ENCODE data around the gene KIF20B. TPM values are rescaled to one million over a fixed set of nuclear protein-coding genes. Genes with fewer than 3 reads are reported as not detected.

Gene KIF20B, protein sequence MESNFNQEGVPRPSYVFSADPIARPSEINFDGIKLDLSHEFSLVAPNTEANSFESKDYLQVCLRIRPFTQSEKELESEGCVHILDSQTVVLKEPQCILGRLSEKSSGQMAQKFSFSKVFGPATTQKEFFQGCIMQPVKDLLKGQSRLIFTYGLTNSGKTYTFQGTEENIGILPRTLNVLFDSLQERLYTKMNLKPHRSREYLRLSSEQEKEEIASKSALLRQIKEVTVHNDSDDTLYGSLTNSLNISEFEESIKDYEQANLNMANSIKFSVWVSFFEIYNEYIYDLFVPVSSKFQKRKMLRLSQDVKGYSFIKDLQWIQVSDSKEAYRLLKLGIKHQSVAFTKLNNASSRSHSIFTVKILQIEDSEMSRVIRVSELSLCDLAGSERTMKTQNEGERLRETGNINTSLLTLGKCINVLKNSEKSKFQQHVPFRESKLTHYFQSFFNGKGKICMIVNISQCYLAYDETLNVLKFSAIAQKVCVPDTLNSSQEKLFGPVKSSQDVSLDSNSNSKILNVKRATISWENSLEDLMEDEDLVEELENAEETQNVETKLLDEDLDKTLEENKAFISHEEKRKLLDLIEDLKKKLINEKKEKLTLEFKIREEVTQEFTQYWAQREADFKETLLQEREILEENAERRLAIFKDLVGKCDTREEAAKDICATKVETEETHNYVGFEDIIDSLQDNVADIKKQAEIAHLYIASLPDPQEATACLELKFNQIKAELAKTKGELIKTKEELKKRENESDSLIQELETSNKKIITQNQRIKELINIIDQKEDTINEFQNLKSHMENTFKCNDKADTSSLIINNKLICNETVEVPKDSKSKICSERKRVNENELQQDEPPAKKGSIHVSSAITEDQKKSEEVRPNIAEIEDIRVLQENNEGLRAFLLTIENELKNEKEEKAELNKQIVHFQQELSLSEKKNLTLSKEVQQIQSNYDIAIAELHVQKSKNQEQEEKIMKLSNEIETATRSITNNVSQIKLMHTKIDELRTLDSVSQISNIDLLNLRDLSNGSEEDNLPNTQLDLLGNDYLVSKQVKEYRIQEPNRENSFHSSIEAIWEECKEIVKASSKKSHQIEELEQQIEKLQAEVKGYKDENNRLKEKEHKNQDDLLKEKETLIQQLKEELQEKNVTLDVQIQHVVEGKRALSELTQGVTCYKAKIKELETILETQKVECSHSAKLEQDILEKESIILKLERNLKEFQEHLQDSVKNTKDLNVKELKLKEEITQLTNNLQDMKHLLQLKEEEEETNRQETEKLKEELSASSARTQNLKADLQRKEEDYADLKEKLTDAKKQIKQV (N-terminal part only)
- 8.8 and 9.8 TPM in 2 replicates for total RNA-seq (2014; rRNA removed; shearing (Covaris generic))

DNA sequence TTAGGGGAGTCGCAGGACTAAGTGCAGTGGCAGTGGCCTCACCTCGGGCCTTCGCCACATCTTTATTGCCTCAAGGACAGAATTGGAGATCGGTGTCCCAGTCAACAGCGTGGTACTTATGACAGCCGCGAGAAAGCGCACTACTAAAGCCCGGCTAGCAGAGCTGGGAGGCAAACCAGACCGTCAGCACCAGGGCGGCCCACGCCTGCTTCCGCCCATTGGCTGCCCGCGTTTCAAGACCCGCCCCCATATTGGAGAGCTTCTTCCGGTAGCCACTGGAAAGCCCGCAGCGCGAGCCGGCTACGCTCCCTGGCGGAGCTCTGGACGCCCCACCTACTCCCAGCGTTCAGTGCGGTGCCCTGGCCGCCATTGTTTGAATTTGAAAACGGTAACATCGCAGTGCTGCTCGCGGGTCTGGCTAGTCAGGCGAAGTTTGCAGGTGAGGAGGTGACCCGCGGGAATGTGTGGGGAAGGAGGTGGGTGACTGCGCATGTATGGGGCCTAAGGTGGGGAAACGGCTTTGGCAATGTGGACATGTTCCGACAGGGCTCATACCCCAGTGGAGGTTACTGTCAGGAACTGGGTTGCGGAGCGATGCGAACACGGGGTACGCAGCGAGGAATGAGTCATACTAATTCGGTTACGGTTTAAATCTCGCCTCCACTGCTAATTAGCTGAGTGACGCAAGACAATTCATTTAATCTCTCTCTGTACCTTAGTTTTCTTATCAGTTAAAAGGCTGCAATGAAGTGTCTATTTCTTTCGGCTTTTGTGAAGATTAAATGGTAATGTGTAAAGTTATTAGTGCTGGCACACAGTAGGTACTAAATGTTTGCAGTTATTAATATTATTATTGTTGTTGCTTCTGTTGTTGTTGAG lies at the start of gene KIF20B:
Gene KIF20B (plus strand): TSS at position 349 of the 879 bp plus-strand sequence. CDS start 3,705 bp downstream, outside the sequence.
- DNase-seq (ENCODE audit: low spot score): peak; percentile 97

DNA sequence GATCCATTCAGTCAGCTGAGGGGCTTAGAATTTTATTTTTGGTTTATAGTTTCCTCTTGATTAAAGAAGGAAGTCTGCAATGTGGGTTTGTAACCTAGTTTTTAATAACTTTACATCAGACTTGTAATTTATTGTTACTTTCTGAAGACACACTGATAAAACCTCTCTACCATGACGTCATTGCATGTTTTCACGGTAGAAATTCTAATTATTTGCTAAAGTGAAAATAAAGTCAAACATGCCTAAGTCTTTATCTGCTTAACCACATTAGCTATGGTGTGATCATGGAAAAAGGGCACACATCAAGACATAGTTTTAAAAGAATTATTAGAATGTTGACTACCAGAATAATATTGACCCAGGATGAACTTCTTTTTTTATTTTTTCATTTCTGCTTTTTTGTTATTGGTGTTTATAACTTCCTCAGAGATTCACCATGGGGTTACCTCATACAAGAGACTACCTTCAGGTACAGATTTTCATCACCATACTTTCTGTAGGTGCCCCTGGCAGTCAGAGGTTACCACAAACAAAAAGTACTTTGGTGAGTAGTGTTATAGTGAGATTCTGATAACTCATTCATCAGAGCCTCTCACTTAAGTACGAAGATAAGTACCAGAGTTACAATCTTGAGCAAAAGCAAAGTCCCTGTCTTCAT lies 49.3 kb upstream of the KIF20B start:
- no peak for DNase-seq (ENCODE audit: low spot score)

- DNase-seq (ENCODE audit: low spot score): no peak
These were observed 48.5 kb upstream of the KIF20B start for GRCh38 chr10:89652806-89653370.

GRCh38 chr10:89653410-89653869 lies 48.0 kb upstream of the KIF20B start:
- DNase-seq (ENCODE audit: low spot score): no peak

- no peak for DNase-seq (ENCODE audit: low spot score)
These were observed 45.7 kb upstream of the KIF20B start for GRCh38 chr10:89655722-89656121.

DNA sequence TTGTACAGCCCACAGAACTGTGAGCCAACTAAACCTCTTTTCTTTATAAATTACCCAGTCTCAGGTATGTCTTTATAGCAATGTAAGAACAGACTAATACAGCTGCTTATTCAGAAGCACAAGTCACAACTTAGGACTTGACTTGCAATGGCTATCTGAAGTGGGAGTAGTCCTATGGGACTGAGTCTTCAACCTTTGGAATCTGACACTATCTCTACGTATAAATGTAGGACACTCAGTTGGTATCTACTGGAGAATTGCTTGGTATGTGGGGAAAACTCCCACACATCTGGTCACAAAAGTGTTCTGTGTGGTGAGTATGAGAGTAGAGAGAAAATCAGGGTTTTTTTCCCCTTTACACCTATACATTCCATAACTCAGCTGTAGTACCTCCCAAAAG lies 44.1 kb upstream of the KIF20B start:
- no peak for DNase-seq (ENCODE audit: low spot score)

- DNase-seq (ENCODE audit: low spot score): no peak
These were observed 42.0 kb upstream of the KIF20B start for GRCh38 chr10:89659143-89660131.

- DNase-seq (ENCODE audit: low spot score): no peak
These were observed 38.8 kb upstream of the KIF20B start for GRCh38 chr10:89662596-89662995.

GRCh38 chr10:89663144-89663543 lies 38.2 kb upstream of the KIF20B start:
- no peak for DNase-seq (ENCODE audit: low spot score)

- no peak for DNase-seq (ENCODE audit: low spot score)
These were observed 37.2 kb upstream of the KIF20B start for GRCh38 chr10:89664203-89664602.

- no peak for DNase-seq (ENCODE audit: low spot score)
These were observed 36.1 kb upstream of the KIF20B start for GRCh38 chr10:89665302-89665701.

DNA sequence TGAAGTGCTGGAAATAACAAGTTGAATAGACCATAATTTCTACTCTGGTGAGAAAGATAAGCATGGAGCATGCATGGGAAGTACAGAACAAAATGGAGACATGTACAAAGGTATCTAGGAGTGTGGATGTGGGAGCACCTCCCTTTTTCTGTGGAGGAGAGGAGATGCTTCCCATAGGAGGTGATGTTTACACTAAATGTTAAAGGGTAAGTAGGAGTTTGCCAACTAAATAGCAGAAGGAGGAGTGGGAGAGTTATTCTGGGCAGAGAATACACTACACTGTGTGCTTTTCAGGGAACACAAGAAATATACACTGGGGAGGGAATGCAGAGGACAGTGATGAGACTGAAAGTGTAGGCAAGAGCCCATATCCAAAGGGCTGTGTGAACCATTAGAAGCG lies 35.3 kb upstream of the KIF20B start:
- no peak for DNase-seq (ENCODE audit: low spot score)

DNA sequence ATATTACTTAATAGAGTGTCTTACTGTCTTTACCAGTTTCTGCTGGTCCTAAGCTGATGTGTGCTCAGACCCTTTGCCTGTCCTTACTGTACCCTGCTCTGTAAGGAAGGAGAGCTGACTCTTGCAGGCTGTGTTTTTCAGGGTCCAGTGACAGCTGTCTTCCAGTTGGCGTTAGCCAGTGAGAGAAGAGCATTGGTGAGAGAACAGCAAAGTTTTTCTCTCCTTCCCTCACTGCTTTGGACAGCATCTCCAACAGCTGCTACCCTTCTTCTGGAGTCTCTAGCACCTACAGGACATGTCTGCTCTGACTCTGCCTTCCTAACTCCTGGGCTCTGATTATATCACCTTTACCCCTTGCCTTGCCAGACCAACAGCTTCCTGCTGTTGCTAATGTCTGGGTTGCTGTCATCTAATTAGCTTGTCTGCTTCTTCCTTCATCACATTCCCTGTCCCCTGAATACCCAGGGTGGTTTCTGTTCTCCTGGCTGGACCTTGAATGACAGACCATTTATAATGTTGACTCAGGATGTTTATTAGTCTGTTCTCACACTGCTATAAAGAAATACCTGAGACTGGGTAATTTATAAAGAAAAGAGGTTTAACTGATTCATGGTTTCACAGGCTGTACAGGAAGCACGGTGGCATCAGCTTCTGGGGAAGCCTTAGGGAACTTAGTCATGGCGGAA lies 32.9 kb upstream of the KIF20B start:
- no peak for DNase-seq (ENCODE audit: low spot score)

GRCh38 chr10:89669985-89670384 lies 31.4 kb upstream of the KIF20B start:
- DNase-seq (ENCODE audit: low spot score): no peak

- DNase-seq (ENCODE audit: low spot score): no peak
These were observed 30.5 kb upstream of the KIF20B start for GRCh38 chr10:89670926-89671325.

DNA sequence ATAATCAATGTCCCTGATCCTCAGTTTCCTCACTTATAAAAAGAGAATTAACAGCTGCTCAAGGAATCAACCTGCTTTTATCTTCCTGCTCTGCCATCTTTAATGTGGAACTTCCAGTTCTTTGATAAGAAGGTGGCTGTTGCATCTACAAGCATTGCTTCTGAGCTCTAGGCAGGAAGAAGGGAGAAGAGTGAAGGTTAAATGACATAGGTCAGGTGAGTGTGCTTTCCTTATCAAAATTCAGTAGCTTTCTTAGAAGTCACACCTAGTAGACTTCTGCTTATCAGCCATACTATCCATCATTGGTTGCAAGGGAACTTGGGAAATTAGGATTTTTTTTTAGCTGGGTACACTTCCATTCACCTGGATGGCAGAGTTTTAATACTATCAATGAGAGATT lies 24.0 kb upstream of the KIF20B start:
- DNase-seq (ENCODE audit: low spot score): no peak

GRCh38 chr10:89679986-89680385 lies 21.4 kb upstream of the KIF20B start:
- no peak for DNase-seq (ENCODE audit: low spot score)

DNA sequence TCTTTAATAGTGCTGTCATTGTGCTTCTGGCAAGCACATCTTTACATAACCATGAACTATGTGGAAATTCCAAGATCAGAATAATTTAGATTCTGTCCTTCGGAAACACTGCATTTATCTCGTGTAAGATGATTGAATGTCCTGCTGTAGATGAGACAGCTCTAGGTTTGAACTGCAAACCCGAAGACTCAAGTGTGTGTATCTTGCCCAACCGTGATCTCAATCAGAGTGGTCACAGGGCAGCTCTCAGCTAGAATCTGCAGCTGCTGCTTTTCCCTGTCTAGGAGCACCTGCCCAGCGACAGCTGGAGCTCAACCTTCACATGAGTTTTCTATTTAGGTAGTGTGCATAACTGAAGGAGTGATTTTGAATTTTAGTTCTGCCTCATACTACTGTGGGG lies 17.5 kb upstream of the KIF20B start:
- DNase-seq (ENCODE audit: low spot score): no peak
